Kidney (tissue), 14 donors: Measurements from ENCODE around the gene IGFBP5. TPM values are rescaled to one million over a fixed set of nuclear protein-coding genes. Genes with fewer than 3 reads are reported as not detected.
A peak's percentile ranks its signal among the peaks of the same experiment; 100 is the strongest.

Source experiments
- DNase-seq, 5 donors: peaks; one replicate each; pipeline ENCODE4 v3.0.0-alpha.2; 2013 to 2020
- FAIRE-seq: peaks from 2 replicates; lab custom pipeline; 2012; peaks lifted over from hg19 to GRCh38; lab: Jason Lieb, UNC
- H3K27ac ChIP-seq, 2 donors: one replicate each; pipeline ENCODE4 v1.7.0; 2013; ENCODE audit warnings: low read depth in 2 of 2, low read length in 2 of 2, inconsistent platforms in 1 of 2
- H3K27me3 ChIP-seq: one replicate; pipeline ENCODE4 v1.7.1; 2013; ENCODE audit warnings: low read length, inconsistent platforms; ENCODE audit not compliant: control insufficient read depth, insufficient read depth
- H3K36me3 ChIP-seq, 3 donors: one replicate each; pipeline versions ENCODE4 v1.7.0 to v1.7.1; 2013; ENCODE audit warnings: low read length in 3 of 3, control low read depth in 1 of 3, inconsistent platforms in 1 of 3; ENCODE audit not compliant: insufficient read depth in 3 of 3, control insufficient read depth in 2 of 3
- H3K4me1 ChIP-seq, 3 donors: one replicate each; pipeline versions ENCODE4 v1.7.0 to v1.7.1; 2013; ENCODE audit warnings: low read length in 3 of 3, inconsistent platforms in 1 of 3, low read depth in 1 of 3; ENCODE audit not compliant: control insufficient read depth in 2 of 3, insufficient read depth in 2 of 3
- H3K4me3 ChIP-seq, 3 donors: one replicate each; pipeline versions ENCODE4 v1.7.0 to v1.8.1; 2013; ENCODE audit warnings: low read length in 3 of 3, control low read depth in 1 of 3, inconsistent platforms in 1 of 3
- H3K9ac ChIP-seq, 3 donors: one replicate each; pipeline versions ENCODE4 v1.7.0 to v1.7.1; 2013; ENCODE audit warnings: low read length in 3 of 3, control low read depth in 1 of 3, inconsistent platforms in 1 of 3
- H3K9me3 ChIP-seq, 3 donors: one replicate each; pipeline versions ENCODE4 v1.7.0 to v1.7.1; 2013; ENCODE audit warnings: low read length in 3 of 3, control low read depth in 1 of 3, inconsistent platforms in 1 of 3; ENCODE audit not compliant: control insufficient read depth in 2 of 3, insufficient read depth in 1 of 3
- intact Hi-C: fragments of 100-400 bp; cut with DNase I; formaldehyde crosslinking; loops from one replicate; pipeline ENCODE4 v1.11.1; 2022
- polyA plus RNA-seq: library from polyadenylated mRNA; stranded (reverse); fragments of 350-450 nt; fragmentation: Illumina TruSeq; extraction: RNeasy Lipid Tissue Mini Kit (QIAGEN cat#74804); gene quantifications from one replicate; pipeline ENCODE4 v1.2.3, GENCODE V29; 2014; ENCODE audit warnings: low read depth, low replicate concordance; ENCODE audit not compliant: insufficient read depth
- total RNA-seq: library from RNA; stranded (reverse); fragmentation: NEBNext Ultra II Directional; extraction: Animal tissue kit (Norgen Biotek cat#: 25700); gene quantifications from one replicate; pipeline ENCODE4 v1.2.1, GENCODE V29; 2021
- TF ChIP-seq, protein P1 (sequence below): IDR thresholded peaks from 3 replicates; pipeline ENCODE4 v1.5.1; 2012; ENCODE audit warnings: mild to moderate bottlenecking, moderate library complexity, borderline replicate concordance; ENCODE audit not compliant: insufficient read depth; ENCODE audit errors: extremely low read depth
- donor health status: control.
- donor health status: control.
- donor health status: control.
- donor health status: control.
- donor health status: control.
- donor health status: DM: yes; HTN: yes; CAD: no.
- donor health status: Normal renal cell carcinoma (clear cell type).

IGFBP5 gene
- total and polyA plus RNA-seq, 2 donors from 2014 or later = 362 to 572 TPM

- Histone ChIP-seq H3K9ac (no peak overlapping the region), H3K27ac (peak overlapping the region in 1 of 2 donors; percentile 41)
Measured at GRCh38 chr2:216671791-216672343, 23.5 kb downstream of the IGFBP5 start.

GRCh38 chr2:216671081-216671411, 24.3 kb downstream of the IGFBP5 start:
- FAIRE-seq = no peak
- Histone ChIP-seq H3K27ac (no peak overlapping the region), H3K36me3 (peaks cover 0 to 4% (median 0%) of the 10 kb centered on the region in 3 donors), H3K4me1 (no peaks in the 10 kb centered on the region), H3K9ac (no peak overlapping the region), H3K4me3 (no peak overlapping the region), H3K27me3 (no peaks in the 10 kb centered on the region), H3K9me3 (no peaks in the 10 kb centered on the region)
- DNase-seq = no peak
- intact Hi-C loops = no loop called here
- TF ChIP-seq, protein P1, sequence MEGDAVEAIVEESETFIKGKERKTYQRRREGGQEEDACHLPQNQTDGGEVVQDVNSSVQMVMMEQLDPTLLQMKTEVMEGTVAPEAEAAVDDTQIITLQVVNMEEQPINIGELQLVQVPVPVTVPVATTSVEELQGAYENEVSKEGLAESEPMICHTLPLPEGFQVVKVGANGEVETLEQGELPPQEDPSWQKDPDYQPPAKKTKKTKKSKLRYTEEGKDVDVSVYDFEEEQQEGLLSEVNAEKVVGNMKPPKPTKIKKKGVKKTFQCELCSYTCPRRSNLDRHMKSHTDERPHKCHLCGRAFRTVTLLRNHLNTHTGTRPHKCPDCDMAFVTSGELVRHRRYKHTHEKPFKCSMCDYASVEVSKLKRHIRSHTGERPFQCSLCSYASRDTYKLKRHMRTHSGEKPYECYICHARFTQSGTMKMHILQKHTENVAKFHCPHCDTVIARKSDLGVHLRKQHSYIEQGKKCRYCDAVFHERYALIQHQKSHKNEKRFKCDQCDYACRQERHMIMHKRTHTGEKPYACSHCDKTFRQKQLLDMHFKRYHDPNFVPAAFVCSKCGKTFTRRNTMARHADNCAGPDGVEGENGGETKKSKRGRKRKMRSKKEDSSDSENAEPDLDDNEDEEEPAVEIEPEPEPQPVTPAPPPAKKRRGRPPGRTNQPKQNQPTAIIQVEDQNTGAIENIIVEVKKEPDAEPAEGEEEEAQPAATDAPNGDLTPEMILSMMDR = no peak

More at GRCh38 chr2:216671791-216672343, 23.5 kb downstream of the IGFBP5 start:
- FAIRE-seq (peak; percentile 87), DNase-seq (no peak)
- Histone ChIP-seq H3K4me3 (no peak overlapping the region), H3K4me1 (no peaks in the 10 kb centered on the region), H3K36me3 (peaks cover 0 to 4% (median 0%) of the 10 kb centered on the region in 3 donors), H3K9me3 (no peaks in the 10 kb centered on the region), H3K27me3 (no peaks in the 10 kb centered on the region)
- TF ChIP-seq, protein P1 = no peak
- intact Hi-C loops = no loop called here

DNA sequence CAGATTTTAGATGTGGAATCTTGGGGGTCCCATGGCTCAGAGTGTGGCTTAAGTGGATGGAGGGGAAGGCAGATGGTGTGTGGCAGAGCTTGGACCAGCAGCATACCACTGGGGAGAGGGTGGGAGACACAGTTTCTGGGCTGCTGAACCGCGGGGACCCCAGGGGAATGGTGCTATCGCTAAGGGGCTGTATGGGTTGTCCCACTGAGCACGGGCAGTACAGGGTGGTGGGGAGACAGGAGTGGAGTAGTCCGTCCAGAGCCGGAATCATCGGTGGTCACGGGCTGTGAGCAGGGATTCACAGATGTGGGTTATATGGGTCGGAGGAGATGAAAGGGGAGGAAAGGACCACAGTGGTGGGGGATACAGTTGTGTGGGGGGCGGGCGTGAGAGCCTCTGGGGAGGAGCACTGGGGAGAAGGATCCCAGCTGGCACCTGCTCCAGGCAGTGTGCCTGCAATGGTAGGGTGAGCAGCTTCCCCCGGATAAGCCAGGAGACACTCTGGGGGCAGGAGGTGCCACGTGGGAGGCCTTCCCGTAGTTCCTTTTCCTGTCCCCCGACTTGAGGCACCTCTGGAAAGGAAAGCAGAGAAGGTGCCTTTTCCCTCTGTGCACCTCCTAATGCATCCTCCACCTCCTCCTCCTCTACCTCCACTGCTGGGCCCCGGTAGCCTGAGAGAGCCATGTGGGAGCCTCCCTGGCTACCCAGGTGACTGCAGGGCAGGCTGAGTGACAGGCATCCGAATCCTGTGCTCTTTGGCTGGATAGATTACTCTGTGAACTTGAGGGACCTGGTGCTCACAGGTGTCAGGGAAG, 24.9 kb downstream of the IGFBP5 start:
- H3K9me3 ChIP-seq = no peaks in the 10 kb centered on the region

More for the DNA sequence above, 24.9 kb downstream of the IGFBP5 start:
- FAIRE-seq = no peak
- Histone ChIP-seq H3K4me3 (no peak overlapping the region), H3K4me1 (no peaks in the 10 kb centered on the region), H3K36me3 (peaks cover 0 to 4% (median 0%) of the 10 kb centered on the region in 3 donors), H3K27ac (no peak overlapping the region), H3K9ac (no peak overlapping the region), H3K27me3 (no peaks in the 10 kb centered on the region)
- TF ChIP-seq, protein P1 = no peak
- intact Hi-C loops = no loop called here
- peak in 3 of 5 donors; percentile 39 to 67 (median 56) for DNase-seq
